Aortic smooth muscle cell (primary cell): Measurements from ENCODE around the gene F2RL1. TPM values are rescaled to one million over a fixed set of nuclear protein-coding genes. Genes with fewer than 3 reads are reported as not detected.

Experiments used
- total RNA-seq: library from RNA; depleted of rRNA; stranded (reverse); fragments of >200 nt; gene quantifications from 2 replicates; pipeline ENCODE4 v1.2.3, GENCODE V29; 2014

The F2RL1 gene
- total RNA-seq = 7.5 and 24.3 TPM in 2 replicates

GRCh38 chr5:76818844-76819831, at the start of gene F2RL1:
Gene F2RL1 (plus strand): TSS chr5:76819030. CDS start chr5:76819183, 153 bp downstream.

GRCh38 chr5:76849419-76850291, 30.8 kb downstream of the F2RL1 start, which contains the start of gene S100Z:
Gene S100Z (plus strand): TSS chr5:76850014. CDS start chr5:76875360, 25,346 bp downstream.

Other genes with a start within 250 kb of the F2RL1 start
- 1.7 and 4.2 TPM in 2 replicates for gene F2RL2, start 195.6 kb upstream of the F2RL1 start, total RNA-seq
- 130 and 145 TPM in 2 replicates for gene F2R, start 102.9 kb upstream of the F2RL1 start, total RNA-seq
- not detected in 2 replicates for gene S100Z, start 31.0 kb downstream of the F2RL1 start, total RNA-seq
- gene CRHBP, start 134.0 kb downstream of the F2RL1 start, total RNA-seq = 0.13 and 0.75 TPM in 2 replicates
- gene AGGF1, start 211.4 kb downstream of the F2RL1 start, total RNA-seq = 27.9 and 29.6 TPM in 2 replicates